Measurements from ENCODE around the gene KEL. TPM values are rescaled to one million over a fixed set of nuclear protein-coding genes. Genes with fewer than 3 reads are reported as not detected.

KEL gene
- total and polyA plus RNA-seq, 3 donors from 2014 or later: 52.1 to 124 (median 124) TPM

- H3K4me3 ChIP-seq: no peak overlapping the region
- no peak for TF ChIP-seq POLR2A (IDR thresholded peaks at IDR 0.05)
- no peak for TF ChIP-seq CTCF (IDR thresholded peaks at IDR 0.05)
- no peaks in the 10 kb centered on the region for H3K36me3 ChIP-seq (ENCODE audit: low read depth, missing control alignments)
- WGBS, 2 donors: 50 to 73% methylated on average over 3 of the region's 3 CpGs
- no peaks in the 10 kb centered on the region for H3K27me3 ChIP-seq
- intact Hi-C loops (cut with DNase I; ENCODE audit: low total_unique reads): no loop called here
- no peaks in the 10 kb centered on the region for H3K4me1 ChIP-seq
- no peaks in the 10 kb centered on the region for H3K9me3 ChIP-seq
- no peak overlapping the region for H3K27ac ChIP-seq
- DNase-seq: no peak
Observed at GRCh38 chr7:142913051-142913450, 49.1 kb downstream of the KEL start.

GRCh38 chr7:142910481-142910880 is 51.7 kb downstream of the KEL start:
- WGBS, 2 donors: 49 to 76% methylated on average over 2 of the region's 2 CpGs
- no peaks in the 10 kb centered on the region for H3K36me3 ChIP-seq (ENCODE audit: low read depth, missing control alignments)
- H3K27me3 ChIP-seq: no peaks in the 10 kb centered on the region
- no peaks in the 10 kb centered on the region for H3K9me3 ChIP-seq
- TF ChIP-seq POLR2A (IDR thresholded peaks at IDR 0.05): no peak
- TF ChIP-seq CTCF (IDR thresholded peaks at IDR 0.05): no peak
- H3K4me3 ChIP-seq: no peak overlapping the region
- no peaks in the 10 kb centered on the region for H3K4me1 ChIP-seq
- intact Hi-C loops (cut with DNase I; ENCODE audit: low total_unique reads): no loop called here
- no peak overlapping the region for H3K27ac ChIP-seq
- no peak for DNase-seq

DNA sequence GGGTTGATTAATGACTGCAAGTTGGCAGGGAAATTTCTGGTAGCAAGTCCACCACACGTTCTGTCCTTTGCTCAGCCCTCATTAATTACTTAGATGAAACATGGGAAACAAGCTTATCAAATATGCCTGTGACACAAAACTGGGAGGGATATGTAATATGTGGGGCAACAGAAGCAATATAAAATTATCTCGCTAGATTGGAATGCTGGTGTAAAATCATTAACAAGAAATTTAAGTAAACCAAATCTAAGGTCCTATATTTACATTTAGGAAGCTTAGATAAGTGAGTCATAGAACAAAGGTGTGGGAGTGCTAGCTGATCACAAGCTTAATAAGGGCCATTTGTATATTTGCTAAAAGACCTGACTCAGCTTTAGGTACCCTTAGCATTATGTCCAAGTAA is 52.1 kb downstream of the KEL start:
- Histone ChIP-seq H3K27me3 (no peaks in the 10 kb centered on the region), H3K27ac (no peak overlapping the region), H3K4me3 (no peak overlapping the region), H3K9me3 (no peaks in the 10 kb centered on the region), H3K4me1 (no peaks in the 10 kb centered on the region), H3K36me3 (ENCODE audit: low read depth, missing control alignments) (no peaks in the 10 kb centered on the region)
- WGBS, 2 donors: 57 to 64% methylated on average over 2 of the region's 2 CpGs
- TF ChIP-seq CTCF (IDR thresholded peaks at IDR 0.05) (no peak), POLR2A (IDR thresholded peaks at IDR 0.05) (no peak)
- intact Hi-C loops (cut with DNase I; ENCODE audit: low total_unique reads): no loop called here
- no peak for DNase-seq

DNA sequence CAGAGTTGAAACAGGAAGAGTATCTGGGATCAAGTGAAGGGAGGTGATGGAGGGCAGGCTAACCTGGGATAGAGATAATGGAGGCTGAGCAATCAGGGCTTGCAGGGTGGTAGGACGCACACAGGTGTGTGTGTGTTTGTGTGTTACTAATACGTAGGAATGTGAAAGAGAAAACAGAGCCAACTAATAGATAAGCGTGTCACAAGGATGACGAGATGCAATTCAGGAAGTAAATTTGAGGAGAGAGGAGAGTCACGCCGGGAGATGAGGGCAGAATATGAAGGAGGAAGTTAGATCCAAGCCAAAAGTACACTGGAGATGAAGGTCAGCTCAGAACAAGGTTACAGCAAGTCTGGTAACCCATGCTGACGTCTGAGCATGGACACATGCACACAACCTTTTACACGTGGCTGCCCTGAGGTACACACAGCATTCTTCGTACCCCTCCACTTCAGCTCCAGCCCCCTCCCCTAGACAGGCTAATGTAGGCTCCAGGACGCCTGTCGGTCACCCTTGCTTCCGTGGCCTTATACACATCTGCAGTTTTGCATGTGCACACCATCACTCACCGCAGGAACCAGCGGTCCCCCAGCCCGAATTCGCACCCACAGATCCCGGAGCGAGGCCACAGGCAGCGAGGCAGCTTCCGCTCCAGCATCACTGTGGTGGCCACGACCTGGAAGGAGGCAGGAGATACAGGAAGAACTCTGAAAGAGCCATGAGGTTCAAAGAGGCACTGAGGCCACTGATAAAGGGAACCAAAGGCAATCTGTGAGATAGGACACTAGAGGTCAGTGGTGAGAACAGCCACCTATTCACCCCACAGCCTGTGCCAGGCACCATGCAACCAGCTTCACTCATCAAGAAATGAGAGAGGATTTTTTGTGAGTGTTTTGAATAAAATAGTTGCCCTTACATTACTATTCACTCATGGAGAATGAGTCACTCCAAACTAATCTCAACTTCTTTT is 53.0 kb downstream of the KEL start:
- peak; percentile 43 for DNase-seq
- intact Hi-C loops (cut with DNase I; ENCODE audit: low total_unique reads): no loop called here
- Histone ChIP-seq H3K36me3 (ENCODE audit: low read depth, missing control alignments) (no peaks in the 10 kb centered on the region), H3K4me1 (no peaks in the 10 kb centered on the region), H3K9me3 (no peaks in the 10 kb centered on the region), H3K27me3 (no peaks in the 10 kb centered on the region), H3K27ac (no peak overlapping the region), H3K4me3 (no peak overlapping the region)
- 64 to 74% methylated on average over 20 to 21 of the region's 21 CpGs for WGBS, 2 donors
- TF ChIP-seq POLR2A (IDR thresholded peaks at IDR 0.05): no peak
- peak in 1 of 3 experiments; percentile 17 for TF ChIP-seq CTCF (IDR thresholded peaks at IDR 0.05)
